ENCODE measurements around the gene KLRG1.

Gene KLRG1

DNA sequence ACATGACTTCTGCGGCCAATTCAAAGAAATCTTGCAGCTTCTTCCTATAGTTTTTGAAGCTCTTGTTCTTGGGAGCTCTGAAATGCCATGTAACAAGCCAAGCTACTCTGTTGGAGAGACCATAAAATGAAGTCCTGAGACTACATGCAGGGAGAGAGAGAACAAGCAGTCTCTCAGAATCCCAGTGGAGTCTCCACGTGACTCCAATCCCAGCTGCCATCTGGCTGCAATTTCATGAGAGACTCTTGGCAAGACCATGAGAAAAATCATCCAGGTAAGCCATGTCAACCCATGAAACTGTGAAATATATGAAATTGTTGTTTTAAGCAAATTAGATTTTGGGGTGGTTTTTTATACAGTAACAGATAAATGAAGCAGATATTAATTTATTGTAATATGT lies 54.4 kb downstream of the KLRG1 start:
- no peak for DNase-seq

DNA sequence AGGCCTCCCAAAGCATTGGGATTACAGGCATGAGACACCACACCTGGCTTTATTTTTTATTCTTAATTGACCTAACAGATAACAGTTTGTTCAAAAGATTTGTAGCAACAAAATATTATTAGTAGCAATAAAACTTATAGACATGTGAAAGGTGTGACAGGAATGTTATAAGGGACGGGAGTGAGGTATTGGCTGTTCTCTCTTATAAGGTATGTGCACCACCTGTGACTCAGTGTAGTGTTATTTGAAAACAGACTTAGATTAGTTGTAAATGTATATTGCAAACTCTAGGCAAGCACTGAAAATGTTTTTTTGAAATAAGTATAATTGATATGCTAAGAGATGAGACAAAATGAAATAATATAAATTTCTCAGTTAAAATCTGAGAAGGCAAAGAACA lies 57.8 kb downstream of the KLRG1 start:
- no peak for DNase-seq

- DNase-seq, result no peak
Measured at GRCh38 chr12:9048930-9049329, 59.6 kb downstream of the KLRG1 start.

DNA sequence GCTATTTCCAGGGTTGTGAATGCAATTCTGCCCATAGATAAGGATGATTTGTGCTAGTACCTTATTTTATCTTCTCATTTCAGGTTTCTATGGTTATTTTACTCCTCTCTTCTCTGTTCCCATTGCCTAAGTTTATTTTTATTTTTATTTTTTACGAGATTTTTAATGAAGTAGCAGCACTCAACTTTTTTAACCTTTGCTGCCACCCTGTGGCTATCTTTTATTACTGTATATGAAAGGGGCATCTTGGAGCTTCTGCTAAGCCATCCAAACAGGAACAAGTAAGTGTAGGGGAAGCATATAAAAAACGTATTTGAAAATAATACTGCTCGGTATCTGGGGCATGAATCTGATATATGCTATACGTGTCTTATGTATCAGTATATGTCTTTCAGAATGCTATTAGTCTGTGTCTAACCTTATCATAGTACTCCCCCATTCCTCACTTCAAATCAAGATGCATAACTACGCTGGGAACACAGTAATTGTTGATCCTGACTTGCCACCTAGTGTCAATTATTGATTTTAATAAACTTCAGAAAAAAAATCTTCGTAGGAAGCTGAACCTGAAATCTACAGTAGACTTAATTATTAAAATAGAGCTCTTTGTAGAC lies 60.3 kb downstream of the KLRG1 start:
- DNase-seq, result no peak

DNA sequence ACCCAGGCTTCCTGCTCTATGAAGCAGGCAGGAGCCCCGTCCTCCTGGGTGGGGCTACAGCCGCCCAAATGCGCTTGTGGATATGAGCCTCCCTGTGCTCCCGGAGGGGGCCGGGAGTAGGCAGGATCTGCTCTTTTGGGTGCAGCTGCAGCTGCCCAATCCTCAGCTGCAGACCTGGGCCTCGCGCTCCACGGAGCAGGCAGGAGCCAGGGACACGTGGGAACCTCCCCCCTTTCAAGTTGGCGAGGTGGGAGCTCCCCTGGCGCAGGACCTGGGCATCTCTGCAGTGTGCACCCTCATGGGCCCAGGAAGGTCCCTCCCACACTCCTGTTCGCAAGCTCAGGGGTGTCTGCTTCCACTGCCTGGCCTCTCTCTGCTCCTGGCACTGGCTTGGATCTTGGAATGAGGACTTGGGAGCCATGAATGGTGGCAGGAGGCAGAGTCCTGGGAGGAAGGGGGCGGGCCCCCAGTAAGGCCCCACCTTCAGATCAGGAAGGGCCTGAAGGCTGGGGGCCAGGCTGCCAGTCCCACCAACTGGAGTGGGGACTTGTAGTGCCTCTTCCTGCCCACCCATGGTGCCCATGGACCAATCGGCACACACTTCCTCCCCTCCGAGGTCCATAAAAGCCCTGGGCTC lies 61.3 kb downstream of the KLRG1 start:
- no peak for DNase-seq

- DNase-seq, result peak; percentile 47
Measured at GRCh38 chr12:9051158-9051550, 61.8 kb downstream of the KLRG1 start.

DNA sequence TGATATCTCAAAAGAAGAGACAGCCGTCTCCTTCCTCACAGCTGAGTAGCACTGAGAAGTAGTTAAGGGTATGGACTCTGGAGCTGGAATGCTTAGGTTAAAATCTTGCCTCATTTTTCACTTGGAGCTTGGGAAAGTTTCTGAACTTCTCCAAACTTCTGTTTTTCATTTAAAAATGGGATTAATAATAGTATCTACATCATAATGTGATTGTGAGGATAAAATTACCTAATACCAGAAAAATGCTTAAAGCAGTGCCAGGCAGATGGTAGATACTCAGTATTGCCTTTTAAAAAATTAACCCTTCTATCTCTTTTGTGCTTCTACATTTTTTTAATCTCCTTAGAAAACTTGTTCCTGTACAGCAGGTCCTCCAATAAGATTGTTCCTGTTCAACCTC lies 63.3 kb downstream of the KLRG1 start:
- DNase-seq, result no peak
